Keratinocyte (primary cell): ENCODE data around the gene AHRR.

Experiments used
- CTCF ChIP-seq, 3 experiments: IDR thresholded peaks in 1 of 3; conservative IDR thresholded peaks in 1 of 3; optimal IDR thresholded peaks in 1 of 3; 2 replicates in 2 of 3; 3 replicates in 1 of 3; pipeline versions ENCODE3 to v1.5.1; 2011; ENCODE audit warnings: low read length in 3 of 3, mild to moderate bottlenecking in 3 of 3, moderate library complexity in 2 of 3, control low read depth in 1 of 3, inconsistent platforms in 1 of 3; ENCODE audit not compliant: insufficient read depth in 2 of 3; ENCODE audit errors: extremely low read depth in 1 of 3
- EZH2 ChIP-seq: IDR thresholded peaks from one replicate; pipeline ENCODE4 v1.6.1; 2012; ENCODE audit warnings: inconsistent platforms, mild to moderate bottlenecking, low read length, moderate library complexity

- no peak for TF ChIP-seq CTCF (optimal IDR thresholded peaks at IDR 0.05 in 1 of 3, IDR thresholded peaks at IDR 0.05 in 1 of 3, conservative IDR thresholded peaks at IDR 0.05 in 1 of 3; ENCODE audit: extremely low read depth in 1 of 3, insufficient read depth in 2 of 3, low read length in 3 of 3)
- TF ChIP-seq EZH2, result no peak
Measured at GRCh38 chr5:407051-407450, 85.5 kb downstream of the AHRR start.
